Suprapubic skin (tissue), 4 donors: ENCODE data around the gene GGACT. TPM values are rescaled to one million over a fixed set of nuclear protein-coding genes. Genes with fewer than 3 reads are reported as not detected.

Experiments used
- DNase-seq, 2 donors: peaks; one replicate each; pipeline ENCODE4 v3.0.0-alpha.2; 2019; ENCODE audit warnings: low spot score in 2 of 2
- H3K27ac ChIP-seq: fragments of 200-600 bp; sonication (generic); one replicate; pipeline ENCODE4 v1.5.1; 2019
- H3K27me3 ChIP-seq: fragments of 200-600 bp; sonication (generic); one replicate; pipeline ENCODE4 v1.5.1; 2019
- H3K36me3 ChIP-seq: fragments of 200-600 bp; sonication (generic); one replicate; pipeline ENCODE4 v1.5.1; 2019
- H3K4me1 ChIP-seq: fragments of 200-600 bp; sonication (generic); one replicate; pipeline ENCODE4 v1.5.1; 2019
- H3K4me3 ChIP-seq: fragments of 200-600 bp; sonication (generic); one replicate; pipeline ENCODE4 v1.5.1; 2019; ENCODE audit warnings: mild to moderate bottlenecking
- H3K9me3 ChIP-seq: fragments of 200-600 bp; sonication (generic); one replicate; pipeline ENCODE4 v1.5.1; 2019
- CTCF ChIP-seq, 2 donors: fragments of 200-600 bp in 1 of 2; fragments of 450-650 bp in 1 of 2; sonication (generic) in 1 of 2; IDR thresholded peaks; one replicate each; pipeline ENCODE4 v1.5.1; 2016 to 2019; ENCODE audit warnings: antibody characterized with exemption in 2 of 2, mild to moderate bottlenecking in 1 of 2, moderate library complexity in 1 of 2
- EP300 ChIP-seq: sonication (generic); formaldehyde crosslinking; IDR thresholded peaks from one replicate; pipeline ENCODE4 v1.6.1; 2017; ENCODE audit warnings: antibody characterized with exemption
- POLR2A ChIP-seq, 2 donors: fragments of 450-650 bp; IDR thresholded peaks; one replicate each; pipeline ENCODE4 v1.6.1; 2017; ENCODE audit warnings: antibody characterized with exemption in 2 of 2, mild to moderate bottlenecking in 2 of 2, moderate library complexity in 2 of 2
- POLR2AphosphoS5 ChIP-seq, 3 donors: sonication (generic); formaldehyde crosslinking; IDR thresholded peaks; one replicate each; pipeline ENCODE4 v1.6.1; 2017; ENCODE audit warnings: antibody characterized with exemption in 3 of 3
- WGBS: methylation state at CpG from one replicate; pipeline ENCODE4 v1.1.5; 2018; 5-methylcytosine and 5-hydroxymethylcytosine counted together
- total RNA-seq, 4 donors: library from RNA; depleted of rRNA; stranded (reverse); fragments of >200 nt; gene quantifications; one replicate each; pipeline ENCODE4 v1.1.0, GENCODE V29; 2016

GGACT gene
- total RNA-seq, 4 donors from 2014 or later, result 1.5 to 4.2 (median 3.6) TPM

GRCh38 chr13:100541897-100542825 lies 46.4 kb downstream of the GGACT start:
- no peak for TF ChIP-seq POLR2AphosphoS5 (IDR thresholded peaks at IDR 0.05)
- no peak for TF ChIP-seq POLR2A (IDR thresholded peaks at IDR 0.05)
- TF ChIP-seq CTCF (IDR thresholded peaks at IDR 0.05), result no peak
- TF ChIP-seq EP300, result no peak
- no peaks in the 10 kb centered on the region for H3K27me3 ChIP-seq

GRCh38 chr13:100540621-100541020 lies 48.0 kb downstream of the GGACT start:
- H3K36me3 ChIP-seq, result no peaks in the 10 kb centered on the region
- TF ChIP-seq POLR2A (IDR thresholded peaks at IDR 0.05) (no peak), CTCF (IDR thresholded peaks at IDR 0.05) (no peak), POLR2AphosphoS5 (IDR thresholded peaks at IDR 0.05) (no peak), EP300 (no peak)
- H3K9me3 ChIP-seq, result no peaks in the 10 kb centered on the region
- H3K27me3 ChIP-seq, result no peaks in the 10 kb centered on the region
- WGBS, result 94% methylated on average over 3 of the region's 3 CpGs
- H3K27ac ChIP-seq, result no peak overlapping the region
- H3K4me3 ChIP-seq, result no peak overlapping the region
- DNase-seq, result no peak
- H3K4me1 ChIP-seq, result peaks cover 34% of the 10 kb centered on the region

More at GRCh38 chr13:100541897-100542825, 46.4 kb downstream of the GGACT start:
- no peaks in the 10 kb centered on the region for H3K9me3 ChIP-seq
- H3K27ac ChIP-seq, result peak overlapping the region; percentile 55
- WGBS, result 60% methylated on average over 18 of the region's 18 CpGs
- DNase-seq, result peak in 1 of 2 donors; percentile 28
- peak overlapping the region; percentile 1 for H3K4me3 ChIP-seq
- H3K36me3 ChIP-seq, result no peaks in the 10 kb centered on the region
- peaks cover 43% of the 10 kb centered on the region for H3K4me1 ChIP-seq

- no peaks in the 10 kb centered on the region for H3K27me3 ChIP-seq
- no peaks in the 10 kb centered on the region for H3K9me3 ChIP-seq
- peaks cover under 1% of the 10 kb centered on the region for H3K36me3 ChIP-seq
- H3K4me3 ChIP-seq, result no peak overlapping the region
- 97% methylated on average over 5 of the region's 5 CpGs for WGBS
- no peak for DNase-seq
- no peak for TF ChIP-seq CTCF (IDR thresholded peaks at IDR 0.05)
- no peak for TF ChIP-seq EP300
- H3K4me1 ChIP-seq, result peaks cover 17% of the 10 kb centered on the region
- no peak overlapping the region for H3K27ac ChIP-seq
Measured at GRCh38 chr13:100537951-100538462, 50.6 kb downstream of the GGACT start.

- Histone ChIP-seq H3K4me1 (peaks cover 13% of the 10 kb centered on the region), H3K27me3 (no peaks in the 10 kb centered on the region), H3K36me3 (peaks cover 6% of the 10 kb centered on the region), H3K4me3 (no peak overlapping the region), H3K27ac (no peak overlapping the region), H3K9me3 (no peaks in the 10 kb centered on the region)
- TF ChIP-seq EP300 (no peak), POLR2A (IDR thresholded peaks at IDR 0.05) (no peak), CTCF (IDR thresholded peaks at IDR 0.05) (no peak), POLR2AphosphoS5 (IDR thresholded peaks at IDR 0.05) (no peak)
- DNase-seq, result peak in 1 of 2 donors; percentile 60
- WGBS, result 97% methylated on average over 9 of the region's 9 CpGs
Measured at GRCh38 chr13:100537486-100537885, 51.1 kb downstream of the GGACT start.

GRCh38 chr13:100536643-100537180 lies 51.9 kb downstream of the GGACT start:
- Histone ChIP-seq H3K4me3 (no peak overlapping the region), H3K9me3 (no peaks in the 10 kb centered on the region), H3K36me3 (peaks cover 13% of the 10 kb centered on the region), H3K27ac (no peak overlapping the region), H3K4me1 (peaks cover 8% of the 10 kb centered on the region), H3K27me3 (no peaks in the 10 kb centered on the region)
- no peak for DNase-seq
- TF ChIP-seq CTCF (IDR thresholded peaks at IDR 0.05), result no peak
- TF ChIP-seq POLR2A (IDR thresholded peaks at IDR 0.05), result no peak
- no peak for TF ChIP-seq EP300
- TF ChIP-seq POLR2AphosphoS5 (IDR thresholded peaks at IDR 0.05), result no peak
- WGBS, result 93% methylated on average over 13 of the region's 13 CpGs
